ENCODE results near the gene SERHL2.

SERHL2 gene

DNA sequence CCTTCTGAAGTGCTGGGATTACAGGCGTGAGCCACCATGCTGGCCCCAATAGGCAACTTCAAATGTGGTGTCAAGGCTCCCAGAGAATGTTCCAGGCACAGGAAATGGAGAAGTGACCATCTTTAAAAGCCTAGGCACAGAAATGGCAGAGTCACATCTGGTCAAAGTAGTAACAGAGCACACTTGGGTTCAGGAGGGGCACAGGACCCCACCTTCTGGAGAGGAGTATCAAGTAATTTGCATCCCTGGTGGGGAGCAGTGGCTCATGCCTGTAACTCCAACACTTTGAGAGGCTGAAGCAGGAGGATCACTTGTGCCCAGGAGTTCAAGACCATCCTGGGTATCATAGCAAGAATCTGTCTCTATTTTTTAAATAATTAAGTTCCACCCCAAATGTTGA, 29.2 kb downstream of the SERHL2 start:
- Histone ChIP-seq H3K9ac (ENCODE audit: low read length) (no peak overlapping the region), H2AFZ (ENCODE audit: low read depth, low read length) (no peak overlapping the region), H3K4me2 (ENCODE audit: low read length, poor library complexity, severe bottlenecking) (no peak overlapping the region), H3K23ac (ENCODE audit: low read length in 2 of 2) (no peak overlapping the region), H3K4me3 (ENCODE audit: insufficient read depth in 1 of 2, low read depth in 1 of 2, low read length in 2 of 2) (no peak overlapping the region), H3K27me3 (ENCODE audit: control insufficient read depth in 1 of 2, insufficient read depth in 1 of 2, low read length in 2 of 2) (no peaks in the 10 kb centered on the region), H2BK12ac (ENCODE audit: low read length in 2 of 2) (no peak overlapping the region), H3K27ac (ENCODE audit: low read length, poor library complexity, severe bottlenecking) (no peak overlapping the region), H3K9me3 (ENCODE audit: control insufficient read depth, low read length) (no peaks in the 10 kb centered on the region), H2AK5ac (ENCODE audit: low read length, severe bottlenecking) (no peak overlapping the region), H3K14ac (ENCODE audit: low read length in 2 of 2) (no peak overlapping the region), H2BK120ac (ENCODE audit: low read depth, low read length) (no peak overlapping the region), H3K4me1 (ENCODE audit: control insufficient read depth, insufficient read depth, low read depth, low read length) (peaks cover 2% of the 10 kb centered on the region), H3K36me3 (ENCODE audit: control insufficient read depth in 1 of 2, insufficient read depth in 2 of 2, low read depth in 1 of 2, low read length in 2 of 2) (peaks cover 65 to 66% of the 10 kb centered on the region in 2 experiments), H3K4ac (ENCODE audit: low read depth in 1 of 2, low read length in 2 of 2) (no peak overlapping the region), H3K79me1 (replicated peaks; ENCODE audit: low read length, poor library complexity, severe bottlenecking) (peaks cover 37% of the 10 kb centered on the region), H4K91ac (ENCODE audit: low read length) (no peak overlapping the region), H2BK15ac (ENCODE audit: low read depth, poor library complexity, severe bottlenecking) (no peak overlapping the region), H3K18ac (ENCODE audit: low read depth in 1 of 2, low read length in 2 of 2) (no peak overlapping the region), H2BK5ac (ENCODE audit: low read depth, low read length, poor library complexity, severe bottlenecking) (no peak overlapping the region), H4K8ac (ENCODE audit: low read length) (no peak overlapping the region)
- 95% methylated on average over 1 of the region's 1 CpG for WGBS
- no peak for DNase-seq

DNA sequence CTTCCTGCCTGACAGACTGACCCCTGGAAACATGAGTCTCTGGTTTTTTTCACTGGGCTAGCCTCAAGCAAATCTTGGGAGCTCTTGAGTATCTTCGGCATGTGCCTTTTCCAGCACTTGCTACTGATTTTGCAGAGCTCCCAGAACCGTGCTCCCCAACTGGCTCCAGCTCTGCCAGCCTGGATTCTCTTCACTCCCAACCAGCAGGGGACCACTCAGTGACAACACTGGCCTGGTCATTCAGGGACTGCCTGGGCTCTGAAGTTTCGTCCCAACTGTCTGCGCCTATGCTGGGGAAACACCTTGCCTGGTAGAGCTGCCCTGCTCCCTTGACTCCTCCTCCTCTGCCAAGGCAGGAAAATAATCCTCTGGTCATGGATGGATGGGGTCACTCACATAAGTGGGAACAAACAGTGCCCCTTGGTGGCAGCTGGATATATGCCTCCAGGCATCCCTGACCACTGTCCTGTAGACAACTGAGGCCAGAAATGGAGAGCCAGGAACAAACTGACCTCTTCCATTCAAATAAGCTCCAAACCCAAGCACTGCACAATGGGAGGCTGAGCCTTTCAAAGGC, 30.7 kb downstream of the SERHL2 start:
- peaks cover 65 to 69% of the 10 kb centered on the region in 2 experiments for H3K36me3 ChIP-seq (ENCODE audit: control insufficient read depth in 1 of 2, insufficient read depth in 2 of 2, low read depth in 1 of 2, low read length in 2 of 2)
- H3K27ac ChIP-seq (ENCODE audit: low read length, poor library complexity, severe bottlenecking), result no peak overlapping the region
- no peak overlapping the region for H2BK120ac ChIP-seq (ENCODE audit: low read depth, low read length)
- no peak overlapping the region for H2AK5ac ChIP-seq (ENCODE audit: low read length, severe bottlenecking)
- H2BK15ac ChIP-seq (ENCODE audit: low read depth, poor library complexity, severe bottlenecking), result no peak overlapping the region
- H2AFZ ChIP-seq (ENCODE audit: low read depth, low read length), result no peak overlapping the region
- H3K9ac ChIP-seq (ENCODE audit: low read length), result no peak overlapping the region
- DNase-seq, result no peak
- H3K4ac ChIP-seq (ENCODE audit: low read depth in 1 of 2, low read length in 2 of 2), result no peak overlapping the region
- no peak overlapping the region for H4K8ac ChIP-seq (ENCODE audit: low read length)
- H3K79me1 ChIP-seq (replicated peaks; ENCODE audit: low read length, poor library complexity, severe bottlenecking), result peaks cover 37% of the 10 kb centered on the region
- peaks cover 2% of the 10 kb centered on the region for H3K4me1 ChIP-seq (ENCODE audit: control insufficient read depth, insufficient read depth, low read depth, low read length)
- H3K18ac ChIP-seq (ENCODE audit: low read depth in 1 of 2, low read length in 2 of 2), result no peak overlapping the region
- no peaks in the 10 kb centered on the region for H3K27me3 ChIP-seq (ENCODE audit: control insufficient read depth in 1 of 2, insufficient read depth in 1 of 2, low read length in 2 of 2)
- 95% methylated on average over 4 of the region's 4 CpGs for WGBS
- no peak overlapping the region for H3K14ac ChIP-seq (ENCODE audit: low read length in 2 of 2)
- no peak overlapping the region for H2BK5ac ChIP-seq (ENCODE audit: low read depth, low read length, poor library complexity, severe bottlenecking)
- no peak overlapping the region for H3K4me2 ChIP-seq (ENCODE audit: low read length, poor library complexity, severe bottlenecking)
- H3K4me3 ChIP-seq (ENCODE audit: insufficient read depth in 1 of 2, low read depth in 1 of 2, low read length in 2 of 2), result no peak overlapping the region
- H3K9me3 ChIP-seq (ENCODE audit: control insufficient read depth, low read length), result no peaks in the 10 kb centered on the region
- H3K23ac ChIP-seq (ENCODE audit: low read length in 2 of 2), result no peak overlapping the region
- H2BK12ac ChIP-seq (ENCODE audit: low read length in 2 of 2), result no peak overlapping the region
- no peak overlapping the region for H4K91ac ChIP-seq (ENCODE audit: low read length)

DNA sequence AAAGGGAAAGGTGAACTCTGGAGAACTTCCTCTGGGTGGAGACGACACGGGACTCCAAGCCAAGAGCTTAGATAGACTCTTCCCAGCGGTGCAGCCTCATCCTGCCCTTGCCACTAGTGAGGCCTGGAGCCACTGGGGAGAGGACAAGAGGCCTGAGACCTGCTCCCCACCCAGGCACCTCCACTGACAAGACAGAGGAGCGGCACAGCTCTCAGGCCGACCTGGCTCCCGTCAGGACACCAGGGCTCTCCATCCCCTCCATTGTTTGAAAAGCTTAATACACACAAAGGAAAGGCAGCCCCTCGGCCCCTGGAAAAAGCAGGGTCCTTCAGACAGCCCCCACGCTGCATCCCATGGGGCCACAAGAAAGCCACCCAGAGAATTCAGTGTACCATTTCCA, 31.3 kb downstream of the SERHL2 start:
- H3K9ac ChIP-seq (ENCODE audit: low read length), result no peak overlapping the region
- H3K27me3 ChIP-seq (ENCODE audit: control insufficient read depth in 1 of 2, insufficient read depth in 1 of 2, low read length in 2 of 2), result no peaks in the 10 kb centered on the region
- peaks cover 64 to 73% of the 10 kb centered on the region in 2 experiments for H3K36me3 ChIP-seq (ENCODE audit: control insufficient read depth in 1 of 2, insufficient read depth in 2 of 2, low read depth in 1 of 2, low read length in 2 of 2)
- no peak overlapping the region for H3K4me2 ChIP-seq (ENCODE audit: low read length, poor library complexity, severe bottlenecking)
- H2BK15ac ChIP-seq (ENCODE audit: low read depth, poor library complexity, severe bottlenecking), result no peak overlapping the region
- peaks cover 38% of the 10 kb centered on the region for H3K79me1 ChIP-seq (replicated peaks; ENCODE audit: low read length, poor library complexity, severe bottlenecking)
- no peak overlapping the region for H2BK5ac ChIP-seq (ENCODE audit: low read depth, low read length, poor library complexity, severe bottlenecking)
- no peak overlapping the region for H4K8ac ChIP-seq (ENCODE audit: low read length)
- no peak overlapping the region for H3K18ac ChIP-seq (ENCODE audit: low read depth in 1 of 2, low read length in 2 of 2)
- H2AFZ ChIP-seq (ENCODE audit: low read depth, low read length), result no peak overlapping the region
- no peak overlapping the region for H2BK12ac ChIP-seq (ENCODE audit: low read length in 2 of 2)
- H3K23ac ChIP-seq (ENCODE audit: low read length in 2 of 2), result no peak overlapping the region
- H3K27ac ChIP-seq (ENCODE audit: low read length, poor library complexity, severe bottlenecking), result no peak overlapping the region
- no peak overlapping the region for H3K4me3 ChIP-seq (ENCODE audit: insufficient read depth in 1 of 2, low read depth in 1 of 2, low read length in 2 of 2)
- no peak overlapping the region for H2AK5ac ChIP-seq (ENCODE audit: low read length, severe bottlenecking)
- no peak overlapping the region for H2BK120ac ChIP-seq (ENCODE audit: low read depth, low read length)
- no peak for DNase-seq
- H4K91ac ChIP-seq (ENCODE audit: low read length), result no peak overlapping the region
- H3K4ac ChIP-seq (ENCODE audit: low read depth in 1 of 2, low read length in 2 of 2), result no peak overlapping the region
- WGBS, result 94% methylated on average over 8 of the region's 8 CpGs
- no peak overlapping the region for H3K14ac ChIP-seq (ENCODE audit: low read length in 2 of 2)
- H3K9me3 ChIP-seq (ENCODE audit: control insufficient read depth, low read length), result no peaks in the 10 kb centered on the region
- H3K4me1 ChIP-seq (ENCODE audit: control insufficient read depth, insufficient read depth, low read depth, low read length), result peaks cover 2% of the 10 kb centered on the region

DNA sequence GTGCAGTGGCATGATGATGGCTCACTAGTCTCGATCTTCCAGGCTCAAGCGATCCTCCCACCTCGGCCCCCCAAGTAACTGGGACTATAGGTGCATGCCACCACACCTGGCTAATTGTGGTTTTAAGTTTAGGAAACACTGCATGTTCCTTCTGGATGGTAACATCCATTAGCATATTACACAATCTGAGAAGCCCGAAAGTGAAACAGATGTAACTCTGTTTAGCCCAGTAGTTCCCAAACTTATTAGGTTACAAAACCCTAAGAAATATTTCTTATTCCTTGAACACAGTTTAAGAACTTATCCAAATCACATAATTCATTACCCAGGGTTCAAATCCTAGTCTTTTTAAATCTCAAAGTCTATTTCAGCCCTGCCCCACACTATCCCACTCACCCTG, 32.6 kb downstream of the SERHL2 start:
- H3K9ac ChIP-seq (ENCODE audit: low read length), result no peak overlapping the region
- WGBS, result 95% methylated on average over 4 of the region's 4 CpGs
- no peak for DNase-seq
- H3K18ac ChIP-seq (ENCODE audit: low read depth in 1 of 2, low read length in 2 of 2), result no peak overlapping the region
- no peak overlapping the region for H3K27ac ChIP-seq (ENCODE audit: low read length, poor library complexity, severe bottlenecking)
- no peak overlapping the region for H2BK15ac ChIP-seq (ENCODE audit: low read depth, poor library complexity, severe bottlenecking)
- H4K91ac ChIP-seq (ENCODE audit: low read length), result no peak overlapping the region
- no peak overlapping the region for H3K14ac ChIP-seq (ENCODE audit: low read length in 2 of 2)
- H3K4me1 ChIP-seq (ENCODE audit: control insufficient read depth, insufficient read depth, low read depth, low read length), result peaks cover 2% of the 10 kb centered on the region
- peaks cover 69 to 82% of the 10 kb centered on the region in 2 experiments for H3K36me3 ChIP-seq (ENCODE audit: control insufficient read depth in 1 of 2, insufficient read depth in 2 of 2, low read depth in 1 of 2, low read length in 2 of 2)
- no peak overlapping the region for H2BK12ac ChIP-seq (ENCODE audit: low read length in 2 of 2)
- H3K4ac ChIP-seq (ENCODE audit: low read depth in 1 of 2, low read length in 2 of 2), result no peak overlapping the region
- no peak overlapping the region for H4K8ac ChIP-seq (ENCODE audit: low read length)
- H2BK5ac ChIP-seq (ENCODE audit: low read depth, low read length, poor library complexity, severe bottlenecking), result no peak overlapping the region
- H3K79me1 ChIP-seq (replicated peaks; ENCODE audit: low read length, poor library complexity, severe bottlenecking), result peaks cover 40% of the 10 kb centered on the region
- no peaks in the 10 kb centered on the region for H3K9me3 ChIP-seq (ENCODE audit: control insufficient read depth, low read length)
- no peak overlapping the region for H2BK120ac ChIP-seq (ENCODE audit: low read depth, low read length)
- H3K4me2 ChIP-seq (ENCODE audit: low read length, poor library complexity, severe bottlenecking), result no peak overlapping the region
- H3K23ac ChIP-seq (ENCODE audit: low read length in 2 of 2), result no peak overlapping the region
- no peak overlapping the region for H2AFZ ChIP-seq (ENCODE audit: low read depth, low read length)
- H3K4me3 ChIP-seq (ENCODE audit: insufficient read depth in 1 of 2, low read depth in 1 of 2, low read length in 2 of 2), result no peak overlapping the region
- no peaks in the 10 kb centered on the region for H3K27me3 ChIP-seq (ENCODE audit: control insufficient read depth in 1 of 2, insufficient read depth in 1 of 2, low read length in 2 of 2)
- no peak overlapping the region for H2AK5ac ChIP-seq (ENCODE audit: low read length, severe bottlenecking)

Measured in mesenchymal stem cell (in vitro differentiated cells and primary cell).